HG03066 (cell line): Measurements from ENCODE around the gene TNRC6C.

ENCODE experiments used
- ATAC-seq: cut with Tn5 transposase; IDR thresholded peaks from one replicate; pipeline ENCODE4 v1.9.1; 2021; ENCODE audit warnings: low read depth; ENCODE audit not compliant: unreplicated experiment

The TNRC6C gene

GRCh38 chr17:78121801-78122215 lies 163.3 kb downstream of the TNRC6C start:
- ATAC-seq = no peak

- no peak for ATAC-seq
These were observed 163.9 kb downstream of the TNRC6C start for GRCh38 chr17:78122216-78122930.

DNA sequence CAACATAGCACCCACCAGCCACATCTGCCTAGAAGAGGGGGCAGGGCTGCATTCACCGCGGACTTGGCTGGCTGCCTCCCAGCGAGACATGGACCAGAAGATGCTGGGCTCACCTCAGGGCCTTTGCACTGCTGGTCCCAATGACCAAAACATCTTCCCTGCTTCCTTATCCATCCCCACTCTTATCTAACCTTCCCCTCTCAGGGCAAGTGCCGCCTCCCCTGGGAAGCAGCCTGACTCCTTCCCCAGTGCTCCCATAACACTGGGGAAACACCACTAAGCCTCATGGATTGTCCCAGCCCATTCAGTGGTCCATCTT lies 164.4 kb downstream of the TNRC6C start:
- no peak for ATAC-seq

DNA sequence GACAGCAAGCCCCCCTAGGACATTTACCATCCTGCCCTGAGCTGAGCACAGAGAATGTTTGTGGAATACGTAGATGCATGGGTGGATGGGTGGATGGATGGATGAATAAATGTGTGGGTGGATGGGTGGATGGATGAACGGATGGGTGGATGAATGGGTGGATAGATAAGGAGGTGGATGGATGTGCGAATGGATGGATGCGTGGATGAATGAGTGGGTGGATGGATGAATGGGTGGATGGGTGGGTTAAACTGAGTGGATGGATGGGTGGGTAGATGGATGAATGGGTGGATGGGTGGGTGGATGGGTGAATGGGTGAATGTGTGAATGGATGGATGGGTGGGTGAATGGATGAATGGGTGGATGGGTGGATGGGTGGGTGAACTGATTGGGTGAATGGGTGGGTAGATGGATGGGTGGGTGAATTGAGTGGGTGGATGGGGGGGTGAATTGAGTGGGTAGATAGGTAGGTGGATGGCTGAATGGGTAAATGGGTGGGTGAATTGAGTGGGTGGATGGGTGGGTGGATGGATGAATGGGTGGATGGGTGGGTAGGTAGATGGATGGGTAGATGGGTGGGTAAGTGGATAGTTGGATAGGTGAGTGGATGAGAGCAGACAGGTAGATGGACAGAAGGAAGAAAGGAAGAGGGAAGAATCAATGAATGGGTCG lies 164.9 kb downstream of the TNRC6C start:
- ATAC-seq = no peak

DNA sequence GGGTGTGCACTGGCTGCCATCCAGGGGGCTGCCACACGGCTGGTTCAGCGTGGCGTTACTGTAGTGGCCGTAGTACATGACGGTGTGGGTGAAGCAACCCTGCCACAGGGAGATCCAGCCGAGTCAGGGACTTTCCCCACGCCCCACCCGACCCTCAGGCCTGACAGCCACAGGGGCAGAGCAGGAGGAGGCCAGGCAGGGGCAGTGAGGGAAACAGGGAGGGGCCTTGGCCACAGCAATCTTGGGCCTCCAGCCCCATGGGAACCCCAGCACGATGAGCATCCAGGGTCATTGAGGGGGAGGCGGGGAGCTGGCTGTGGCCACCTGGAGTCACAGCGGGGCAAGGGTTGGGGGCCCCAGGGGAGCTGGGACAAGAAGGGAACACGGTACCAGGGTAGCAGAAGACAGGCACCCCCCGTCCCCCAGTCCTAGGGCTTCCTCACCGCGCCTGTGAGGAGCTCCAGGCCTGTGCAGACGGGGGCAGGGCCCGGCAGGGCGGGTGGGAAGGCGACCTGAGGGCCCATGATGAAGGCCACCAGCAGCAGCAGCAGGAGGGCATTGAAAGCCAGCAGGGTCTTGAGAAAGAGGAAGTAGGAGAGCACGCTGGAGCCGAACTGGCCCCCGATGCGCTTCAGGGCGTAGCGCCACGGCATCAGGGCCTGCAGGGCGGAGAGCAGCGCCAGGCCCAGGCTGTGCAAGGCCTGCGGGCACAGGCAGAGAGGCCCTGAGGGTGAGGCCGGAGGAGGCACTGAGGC lies 165.8 kb downstream of the TNRC6C start:
- no peak for ATAC-seq

GRCh38 chr17:78124836-78125137 lies 166.3 kb downstream of the TNRC6C start:
- ATAC-seq = no peak

GRCh38 chr17:78125138-78125913 lies 166.8 kb downstream of the TNRC6C start:
- ATAC-seq = no peak

DNA sequence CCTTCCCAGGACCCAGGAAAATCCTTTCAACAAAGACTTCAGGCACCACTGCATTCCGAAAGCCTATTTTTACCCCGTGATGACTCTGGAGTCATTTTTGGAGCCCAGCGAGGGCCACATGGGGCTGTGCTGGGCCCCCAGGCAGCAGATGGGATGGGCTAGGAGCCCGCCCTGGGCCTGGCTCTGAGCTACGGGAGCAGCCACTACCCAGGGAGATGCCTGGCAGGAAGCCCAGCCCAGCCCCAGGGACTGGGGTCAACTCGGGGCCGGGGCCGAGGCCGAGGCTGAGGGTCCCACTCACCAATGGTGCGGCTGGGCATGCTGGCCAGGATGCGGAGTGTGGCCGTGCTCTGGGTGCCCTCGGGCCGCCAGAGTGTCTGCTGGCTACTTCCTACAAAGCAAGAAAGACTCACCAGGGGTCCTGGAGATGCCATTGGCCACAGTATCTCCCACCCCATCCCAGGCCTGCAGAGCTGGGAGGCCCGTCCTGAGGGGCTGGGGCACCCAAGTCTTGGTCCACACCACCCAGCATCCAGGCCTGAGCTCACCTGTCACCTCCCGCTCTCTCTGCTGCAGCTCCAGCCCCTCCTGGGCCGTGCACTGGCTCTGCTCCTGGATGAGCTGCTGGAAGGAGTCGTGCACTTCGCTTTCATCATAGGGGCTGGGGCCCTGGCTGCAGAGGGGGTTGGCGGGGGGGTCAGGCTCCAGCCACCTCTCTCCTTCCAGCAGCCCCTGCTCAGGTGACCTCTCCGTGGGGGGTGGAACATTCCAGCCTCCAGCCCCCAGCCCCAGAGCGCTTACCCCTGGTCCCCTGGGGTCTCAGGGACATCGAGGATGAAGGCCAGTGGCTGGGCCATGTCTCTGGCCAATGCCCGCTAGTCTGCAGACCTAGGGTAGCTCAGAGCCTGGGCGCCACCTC lies 167.7 kb downstream of the TNRC6C start:
- no peak for ATAC-seq

DNA sequence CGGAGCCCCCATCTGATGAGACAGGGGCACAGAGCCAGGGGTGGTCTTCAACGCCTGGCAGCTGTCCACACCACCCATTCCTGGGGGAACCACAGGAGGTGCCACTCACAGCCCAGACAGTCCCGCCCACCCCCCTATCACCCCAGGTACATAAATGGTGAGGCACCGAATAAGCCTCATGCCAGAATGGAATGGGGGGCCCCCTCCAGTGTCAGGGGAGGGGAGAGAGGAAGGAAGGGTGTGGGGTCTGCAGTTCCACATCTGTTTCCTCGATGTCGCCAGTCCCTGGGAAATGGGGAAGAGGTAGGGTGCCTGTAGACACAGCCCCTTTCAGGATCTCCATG lies 168.4 kb downstream of the TNRC6C start:
- ATAC-seq = no peak

DNA sequence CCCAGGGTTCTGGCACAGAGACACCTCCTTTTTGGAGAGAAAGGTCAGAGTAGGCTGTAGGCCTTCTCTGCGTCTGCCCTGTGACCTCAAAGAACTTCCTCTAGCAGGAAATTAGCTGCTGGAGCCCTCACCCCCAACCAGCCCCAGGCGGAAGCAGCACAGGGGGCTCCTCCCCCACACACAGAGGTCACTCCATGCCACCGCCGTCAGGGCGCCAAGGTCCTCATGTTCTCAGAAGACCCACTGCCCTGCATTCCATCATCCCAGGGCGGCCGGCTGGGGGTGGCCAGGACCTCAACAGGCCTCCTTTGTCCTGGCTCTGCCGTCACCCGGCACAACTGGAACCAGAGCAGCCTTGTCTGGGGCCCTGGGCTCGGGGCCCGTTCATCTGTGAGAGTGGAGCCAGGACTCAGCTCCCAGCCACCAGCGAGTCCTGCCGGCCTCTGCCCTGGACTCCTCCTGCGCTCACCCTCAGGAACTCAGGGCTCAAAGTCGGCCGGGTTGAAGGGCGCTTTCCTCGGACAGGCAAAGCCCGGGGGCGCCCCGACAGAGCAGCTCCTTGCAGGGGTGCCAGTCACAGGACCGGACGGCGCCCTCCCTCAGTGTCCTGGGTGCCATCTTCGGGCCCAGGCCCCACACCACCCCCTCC lies 168.9 kb downstream of the TNRC6C start:
- no peak for ATAC-seq

DNA sequence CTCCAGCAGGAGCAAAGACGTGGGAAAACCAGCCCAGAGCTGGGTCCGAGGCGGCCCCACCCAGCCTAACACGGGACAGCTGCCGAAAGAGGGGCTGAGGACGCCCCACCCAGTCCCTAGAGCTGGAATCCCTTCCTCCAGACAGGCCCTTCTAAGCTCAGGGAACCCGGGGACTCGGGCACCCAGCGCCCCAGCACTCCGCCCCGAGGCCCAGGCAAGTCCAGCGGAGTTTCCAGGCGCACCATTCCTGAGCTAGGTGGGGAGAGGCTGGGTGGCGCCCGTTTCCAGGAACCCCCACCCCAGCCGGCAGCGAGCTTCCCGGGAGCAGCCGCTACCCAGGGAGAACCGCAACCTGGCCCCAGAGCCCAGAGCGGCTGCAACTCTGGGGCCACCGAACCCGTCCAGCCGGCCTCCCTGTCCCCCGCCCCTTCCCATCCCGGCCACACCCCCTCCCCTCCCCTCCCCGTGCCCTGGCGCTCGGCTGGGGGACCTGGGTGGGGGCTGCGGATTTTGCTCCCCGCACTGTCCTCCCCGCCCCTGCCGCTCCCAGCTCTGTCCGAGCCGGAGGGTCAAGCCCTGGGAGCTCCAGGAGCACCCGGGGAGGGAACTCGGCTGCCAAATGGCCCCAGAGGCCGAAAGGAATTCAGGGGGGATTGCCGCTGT lies 169.5 kb downstream of the TNRC6C start:
- ATAC-seq = no peak

- ATAC-seq = no peak
These were observed 170.2 kb downstream of the TNRC6C start, which contains the start of gene TMC6 for GRCh38 chr17:78128551-78129350. Gene TMC6 (minus strand): TSS chr17:78128755. CDS start chr17:78126832, 1,923 bp downstream.

DNA sequence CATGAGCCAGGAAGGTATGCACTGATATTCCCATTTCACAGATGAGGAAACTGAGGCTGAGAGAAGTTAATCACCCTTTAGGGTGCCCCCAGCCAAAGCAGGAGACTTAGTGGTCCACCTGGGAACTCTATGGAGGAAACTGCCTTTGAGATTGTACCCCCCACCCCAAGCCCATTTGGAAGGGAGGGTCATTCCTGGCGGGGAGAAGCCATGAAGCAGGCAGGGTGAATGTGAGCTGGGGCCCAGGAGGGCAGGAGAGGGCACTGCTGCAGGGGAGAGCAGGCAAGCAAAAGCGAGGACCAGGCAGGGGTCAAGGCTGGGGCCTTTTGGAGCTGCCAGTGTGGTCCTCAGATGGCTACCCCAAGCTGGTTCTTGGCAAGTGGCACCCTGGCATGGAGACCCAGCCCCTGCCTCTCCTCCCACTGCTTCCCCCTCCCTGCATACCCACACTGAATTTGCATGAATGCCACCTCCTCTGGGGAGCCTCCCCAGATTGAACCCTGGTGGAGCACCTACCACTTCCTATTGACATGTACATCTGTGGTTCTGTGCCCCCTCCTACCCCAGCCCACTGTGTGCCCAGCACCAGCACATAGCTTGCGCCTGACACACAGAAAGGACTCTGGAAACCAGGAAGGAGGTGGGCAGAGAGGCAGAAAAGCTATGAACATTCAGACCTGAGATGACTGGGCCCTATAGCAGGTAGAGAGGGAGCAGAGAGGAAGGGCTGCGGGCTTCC lies 171.0 kb downstream of the TNRC6C start:
- no peak for ATAC-seq

GRCh38 chr17:78130090-78130436 lies 171.6 kb downstream of the TNRC6C start:
- ATAC-seq = no peak

DNA sequence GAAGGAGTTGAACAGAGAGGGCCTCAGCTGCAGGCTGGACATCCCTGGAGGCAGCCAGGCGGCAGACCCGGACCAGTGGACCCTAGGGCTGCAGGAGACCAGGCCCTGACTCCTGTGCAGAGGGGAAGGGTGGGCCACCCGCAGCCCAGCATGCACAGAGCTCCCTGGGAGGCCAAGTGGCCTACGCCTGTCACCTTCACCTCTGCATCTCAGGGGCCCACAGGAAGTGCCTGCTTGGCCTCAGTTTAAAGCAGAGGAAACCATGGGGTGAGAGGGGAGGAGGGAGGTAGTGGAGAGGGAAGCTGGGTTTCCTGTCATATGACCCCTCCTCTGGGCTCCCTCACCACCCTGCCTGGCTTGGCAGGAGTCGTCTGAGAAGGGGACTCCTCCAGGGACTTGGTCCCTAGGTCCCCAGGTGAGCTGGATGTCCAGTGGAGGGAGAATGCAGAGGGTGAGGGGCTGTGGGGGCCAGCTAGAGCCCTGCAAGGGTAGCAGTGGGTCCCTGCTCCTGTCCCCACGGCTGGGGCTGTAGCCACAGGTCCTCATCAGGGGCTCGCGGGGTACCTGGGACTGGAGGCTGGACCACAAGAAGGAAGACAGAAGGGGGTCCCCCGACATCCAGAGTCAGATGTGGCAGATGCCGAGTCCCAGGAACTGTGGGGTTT lies 172.1 kb downstream of the TNRC6C start, which contains the start of gene TMC8:
TSS of gene TMC8 (plus strand) at position 335 of the 665 bp plus-strand sequence. CDS start 818 bp downstream, outside the sequence.
- peak; percentile 31 for ATAC-seq

GRCh38 chr17:78131172-78132083 lies 172.9 kb downstream of the TNRC6C start:
- no peak for ATAC-seq
